ENCODE data around the gene DOCK9.

The DOCK9 gene

GRCh38 chr13:98978280-98978679 is 416 bp upstream of the DOCK9 start:
- no peak overlapping the region for H3K4me3 ChIP-seq (ENCODE audit: low read depth, low read length)
- no peak for DNase-seq (ENCODE audit: low read depth)
- TF ChIP-seq, protein P1, sequence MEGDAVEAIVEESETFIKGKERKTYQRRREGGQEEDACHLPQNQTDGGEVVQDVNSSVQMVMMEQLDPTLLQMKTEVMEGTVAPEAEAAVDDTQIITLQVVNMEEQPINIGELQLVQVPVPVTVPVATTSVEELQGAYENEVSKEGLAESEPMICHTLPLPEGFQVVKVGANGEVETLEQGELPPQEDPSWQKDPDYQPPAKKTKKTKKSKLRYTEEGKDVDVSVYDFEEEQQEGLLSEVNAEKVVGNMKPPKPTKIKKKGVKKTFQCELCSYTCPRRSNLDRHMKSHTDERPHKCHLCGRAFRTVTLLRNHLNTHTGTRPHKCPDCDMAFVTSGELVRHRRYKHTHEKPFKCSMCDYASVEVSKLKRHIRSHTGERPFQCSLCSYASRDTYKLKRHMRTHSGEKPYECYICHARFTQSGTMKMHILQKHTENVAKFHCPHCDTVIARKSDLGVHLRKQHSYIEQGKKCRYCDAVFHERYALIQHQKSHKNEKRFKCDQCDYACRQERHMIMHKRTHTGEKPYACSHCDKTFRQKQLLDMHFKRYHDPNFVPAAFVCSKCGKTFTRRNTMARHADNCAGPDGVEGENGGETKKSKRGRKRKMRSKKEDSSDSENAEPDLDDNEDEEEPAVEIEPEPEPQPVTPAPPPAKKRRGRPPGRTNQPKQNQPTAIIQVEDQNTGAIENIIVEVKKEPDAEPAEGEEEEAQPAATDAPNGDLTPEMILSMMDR (IDR thresholded peaks at IDR 0.05; ENCODE audit: insufficient read depth, low read depth, low read length, missing control alignments) = no peak

DNA sequence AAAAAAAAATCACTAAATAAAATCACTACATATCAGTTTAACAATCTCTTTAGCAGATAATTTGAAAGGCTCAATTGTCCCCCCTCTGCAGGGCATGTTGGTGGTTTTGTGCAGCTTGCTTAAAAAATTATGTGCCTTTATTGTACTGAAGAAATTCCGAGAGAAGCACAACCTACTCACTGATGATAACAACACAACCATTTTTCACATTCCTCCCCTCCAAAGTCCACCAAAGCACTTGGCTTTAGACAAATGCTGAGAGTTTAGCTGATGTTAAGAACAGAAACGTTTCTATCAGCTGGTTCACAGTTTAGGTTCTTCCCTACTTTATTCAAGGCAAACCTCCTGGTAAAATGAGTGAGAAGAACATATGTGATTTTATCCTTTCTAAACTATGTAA is 923 bp downstream of the DOCK9 start:
- TF ChIP-seq, protein P1 (IDR thresholded peaks at IDR 0.05; ENCODE audit: insufficient read depth, low read depth, low read length, missing control alignments) = no peak
- H3K4me3 ChIP-seq (ENCODE audit: low read depth, low read length) = no peak overlapping the region
- DNase-seq (ENCODE audit: low read depth) = no peak

DNA sequence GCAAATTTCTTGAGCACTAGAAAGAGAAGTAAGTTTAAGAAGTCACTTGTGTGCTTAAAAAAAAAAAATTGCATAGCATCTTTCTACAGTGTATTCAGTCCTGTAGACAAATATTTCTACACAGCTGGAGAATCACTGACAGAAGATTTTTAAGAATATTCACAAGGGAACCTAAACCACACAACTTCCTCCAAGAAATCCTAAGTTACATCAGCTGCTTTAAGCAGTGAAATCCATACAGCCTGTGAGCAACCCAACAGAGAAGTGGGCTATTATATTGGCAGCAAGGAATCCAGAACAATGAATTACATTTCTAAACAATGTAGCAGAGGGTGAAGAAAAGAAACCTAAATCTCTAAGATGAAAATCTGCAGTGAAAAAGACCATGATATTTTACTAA is 1.5 kb downstream of the DOCK9 start:
- no peak overlapping the region for H3K4me3 ChIP-seq (ENCODE audit: low read depth, low read length)
- TF ChIP-seq, protein P1 (IDR thresholded peaks at IDR 0.05; ENCODE audit: insufficient read depth, low read depth, low read length, missing control alignments) = no peak
- DNase-seq (ENCODE audit: low read depth) = no peak

- TF ChIP-seq, protein P1 (IDR thresholded peaks at IDR 0.05; ENCODE audit: insufficient read depth, low read depth, low read length, missing control alignments) = no peak
- no peak for DNase-seq (ENCODE audit: low read depth)
- no peak overlapping the region for H3K4me3 ChIP-seq (ENCODE audit: low read depth, low read length)
Measured at GRCh38 chr13:98975822-98976261, 2.0 kb downstream of the DOCK9 start.

DNA sequence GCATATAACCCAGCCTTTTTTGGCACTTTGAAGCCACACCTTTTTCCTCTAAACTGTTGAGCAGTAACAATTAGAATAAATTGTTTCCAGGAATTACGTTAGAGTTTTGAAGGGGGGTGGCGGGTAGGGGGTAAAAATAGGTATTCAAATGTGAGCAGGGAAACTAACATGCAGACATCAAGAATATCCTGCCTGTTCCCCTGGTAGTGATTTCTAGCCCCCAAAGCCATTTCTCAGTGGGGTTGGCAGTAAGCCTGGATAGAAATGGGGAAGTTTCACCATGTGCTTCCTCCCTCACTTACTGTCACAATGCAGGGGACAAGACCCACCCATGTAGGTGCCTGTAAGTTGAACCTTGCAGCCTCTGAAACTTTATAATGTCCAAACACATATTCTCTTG is 3.8 kb downstream of the DOCK9 start:
- DNase-seq (ENCODE audit: low read depth) = no peak
- H3K4me3 ChIP-seq (ENCODE audit: low read depth, low read length) = no peak overlapping the region
- TF ChIP-seq, protein P1 (IDR thresholded peaks at IDR 0.05; ENCODE audit: insufficient read depth, low read depth, low read length, missing control alignments) = no peak

DNA sequence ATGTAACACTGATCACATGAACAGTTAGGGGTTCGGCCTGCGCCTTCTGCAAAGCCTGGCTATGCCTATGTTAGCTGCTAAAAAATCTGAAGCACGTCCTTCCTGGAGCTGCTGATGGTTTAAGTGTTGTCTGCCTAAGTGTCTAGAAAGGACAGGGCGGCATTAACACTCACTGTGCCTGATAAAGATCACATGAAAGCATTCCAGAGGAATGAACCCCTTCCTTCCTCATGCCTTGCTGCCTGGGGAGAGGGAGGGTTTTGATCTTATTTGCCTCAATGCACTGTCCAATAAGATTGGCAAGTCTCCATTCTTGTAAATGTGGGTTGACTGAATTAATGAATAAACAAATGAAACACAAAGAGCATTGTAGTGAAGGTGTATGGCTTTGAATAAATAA is 5.2 kb downstream of the DOCK9 start:
- no peak overlapping the region for H3K4me3 ChIP-seq (ENCODE audit: low read depth, low read length)
- TF ChIP-seq, protein P1 (IDR thresholded peaks at IDR 0.05; ENCODE audit: insufficient read depth, low read depth, low read length, missing control alignments) = no peak
- no peak for DNase-seq (ENCODE audit: low read depth)

DNA sequence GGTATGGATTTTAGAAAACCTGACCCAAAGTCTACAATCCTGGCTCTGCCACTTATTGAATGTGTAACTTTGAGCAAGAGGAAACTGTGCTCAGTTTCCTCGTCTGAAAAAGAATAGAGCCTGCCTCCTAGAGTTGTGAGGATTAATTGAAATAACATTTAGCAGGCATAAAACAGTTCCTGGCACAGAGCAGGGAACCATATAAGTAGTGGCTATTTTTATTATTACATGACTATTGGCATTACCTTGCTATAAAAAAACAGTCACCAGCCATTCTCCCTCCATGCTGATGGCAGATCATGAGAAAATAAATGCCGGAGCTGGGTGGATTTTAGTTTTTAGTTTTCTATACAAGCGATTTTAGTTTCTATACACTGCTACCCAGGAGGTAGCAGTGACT is 5.8 kb downstream of the DOCK9 start:
- TF ChIP-seq, protein P1 (IDR thresholded peaks at IDR 0.05; ENCODE audit: insufficient read depth, low read depth, low read length, missing control alignments) = no peak
- DNase-seq (ENCODE audit: low read depth) = no peak
- H3K4me3 ChIP-seq (ENCODE audit: low read depth, low read length) = no peak overlapping the region
